Measurements from ENCODE around the gene RIC1. TPM values are rescaled to one million over a fixed set of nuclear protein-coding genes. Genes with fewer than 3 reads are reported as not detected.

The RIC1 gene
- total and polyA plus RNA-seq, 2 of the 4 experiments (the other 2 are of a cell fraction): 28.8 to 76.9 TPM

DNA sequence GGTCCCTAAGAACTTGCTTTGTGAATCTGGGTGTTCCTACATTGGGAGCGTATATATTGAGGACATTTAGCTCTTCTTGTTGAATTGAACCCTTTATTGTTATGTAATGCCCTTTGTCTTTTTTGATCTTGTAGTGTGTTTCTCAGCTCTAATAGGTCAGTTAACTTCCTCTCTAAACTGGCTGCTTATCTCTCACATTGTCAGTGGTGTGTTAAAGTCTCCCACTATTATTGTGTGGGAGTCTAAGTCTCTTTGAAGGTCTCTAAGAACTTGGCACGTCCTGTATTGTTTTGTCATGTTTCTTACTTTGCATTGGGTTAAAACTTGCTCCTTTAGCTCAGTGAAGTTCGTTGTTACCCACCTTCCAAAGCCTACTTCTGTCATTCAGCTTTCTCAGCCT, 36.2 kb downstream of the RIC1 start:
- no peak overlapping the region for H3K4ac ChIP-seq (ENCODE audit: low read depth, low read length)
- H3K27ac ChIP-seq (ENCODE audit: insufficient read depth, low read length): no peak overlapping the region
- H2BK15ac ChIP-seq (ENCODE audit: low read depth, low read length): no peak overlapping the region
- DNase-seq (no peak), ATAC-seq (ENCODE audit: low read depth) (no peak)
- H2AK5ac ChIP-seq (ENCODE audit: low read depth, low read length): no peak overlapping the region
- H3K36me3 ChIP-seq (ENCODE audit: control insufficient read depth, insufficient read depth, low read length): peaks cover 13% of the 10 kb centered on the region
- no peaks in the 10 kb centered on the region for H3K4me1 ChIP-seq (ENCODE audit: control insufficient read depth, insufficient read depth, low read length)
- no peak overlapping the region for H3K56ac ChIP-seq (ENCODE audit: extremely low read depth, insufficient read depth, low read length)
- no peaks in the 10 kb centered on the region; the same call in 1 of the 2 replicates for H3K9me3 ChIP-seq (ENCODE audit: control insufficient read depth, insufficient read depth, low read length)
- WGBS, 2 experiments (ENCODE audit: extremely low coverage in 2 of 2, insufficient read length in 1 of 2): no CpG with 5 or more reads among the region's 3 CpGs
- H2AK9ac ChIP-seq (replicated peaks; ENCODE audit: low read depth, low read length, poor library complexity): no peak overlapping the region
- no peak overlapping the region for H2AFZ ChIP-seq (replicated peaks; ENCODE audit: low read length, poor library complexity)
- intact Hi-C loops (cut with micrococcal nuclease): no loop called here
- in situ Hi-C loops (cut with MboI; ENCODE audit: low sequenced_read_pairs): loop anchor here (10.0 kb wide), 1 partner anchor 60 kb away; no protein-coding TSS in a partner anchor
- no TSS peak for BruUV-seq (replicated peaks)
- peaks cover 3% of the 10 kb centered on the region; the same call in 1 of the 2 replicates for H3K9me1 ChIP-seq (ENCODE audit: insufficient read depth, low read length)
- H2BK20ac ChIP-seq (ENCODE audit: low read depth, low read length): no peak overlapping the region
- no peak overlapping the region for H4K5ac ChIP-seq (ENCODE audit: low read depth, low read length)
- H3K4me2 ChIP-seq (ENCODE audit: low read depth, low read length): no peak overlapping the region
- no peak overlapping the region for H3K9ac ChIP-seq (ENCODE audit: low read depth, low read length)
- ChIA-PET CTCF (no interaction called here), POLR2A (ENCODE audit: unreplicated experiment) (no interaction called here)
- TF ChIP-seq, protein P1, sequence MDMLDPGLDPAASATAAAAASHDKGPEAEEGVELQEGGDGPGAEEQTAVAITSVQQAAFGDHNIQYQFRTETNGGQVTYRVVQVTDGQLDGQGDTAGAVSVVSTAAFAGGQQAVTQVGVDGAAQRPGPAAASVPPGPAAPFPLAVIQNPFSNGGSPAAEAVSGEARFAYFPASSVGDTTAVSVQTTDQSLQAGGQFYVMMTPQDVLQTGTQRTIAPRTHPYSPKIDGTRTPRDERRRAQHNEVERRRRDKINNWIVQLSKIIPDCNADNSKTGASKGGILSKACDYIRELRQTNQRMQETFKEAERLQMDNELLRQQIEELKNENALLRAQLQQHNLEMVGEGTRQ (IDR thresholded peaks at IDR 0.05; ENCODE audit: low read depth, low read length): no peak
- TF ChIP-seq SMC3 (IDR thresholded peaks at IDR 0.05; ENCODE audit: low read depth, low read length): no peak
- TF ChIP-seq MAZ (IDR thresholded peaks at IDR 0.05; ENCODE audit: borderline replicate concordance, low read depth, low read length): no peak
- no peak for TF ChIP-seq RFX5 (IDR thresholded peaks at IDR 0.05; ENCODE audit: low read depth, low read length)
- TF ChIP-seq FOS (IDR thresholded peaks at IDR 0.05; ENCODE audit: low read depth, low read length): no peak
- TF ChIP-seq RAD21 (IDR thresholded peaks at IDR 0.05; ENCODE audit: low read length): no peak
- H3K79me1 ChIP-seq (ENCODE audit: low read depth in 1 of 2, low read length in 2 of 2): peaks cover 21 to 72% of the 10 kb centered on the region in 2 experiments
- H3K14ac ChIP-seq (replicated peaks; ENCODE audit: low read depth, low read length): no peak overlapping the region
- H4K8ac ChIP-seq (ENCODE audit: low read depth in 2 of 2, low read length in 2 of 2): no peak overlapping the region
- peaks cover 85% of the 10 kb centered on the region for H4K20me1 ChIP-seq (ENCODE audit: insufficient read depth, low read length)
- no peaks in the 10 kb centered on the region for H3K27me3 ChIP-seq (ENCODE audit: control insufficient read depth, insufficient read depth, low read length)
- dilution Hi-C loops (cut with HindIII; ENCODE audit: low sequenced_read_pairs, unreplicated experiment): no loop called here
- H4K91ac ChIP-seq (ENCODE audit: insufficient read depth, low read depth, low read length): no peak overlapping the region
- H3K23ac ChIP-seq (ENCODE audit: low read depth, low read length): no peak overlapping the region
- H3K4me3 ChIP-seq (ENCODE audit: insufficient read depth, low read depth, low read length): no peak overlapping the region
- H3K18ac ChIP-seq (ENCODE audit: low read depth, low read length): no peak overlapping the region
- H2BK120ac ChIP-seq (ENCODE audit: low read depth, low read length): no peak overlapping the region
- H2BK5ac ChIP-seq (ENCODE audit: low read depth, low read length, poor library complexity, severe bottlenecking): no peak overlapping the region
